ENCODE measurements around the gene ZNF497.

- TF ChIP-seq, protein P1, sequence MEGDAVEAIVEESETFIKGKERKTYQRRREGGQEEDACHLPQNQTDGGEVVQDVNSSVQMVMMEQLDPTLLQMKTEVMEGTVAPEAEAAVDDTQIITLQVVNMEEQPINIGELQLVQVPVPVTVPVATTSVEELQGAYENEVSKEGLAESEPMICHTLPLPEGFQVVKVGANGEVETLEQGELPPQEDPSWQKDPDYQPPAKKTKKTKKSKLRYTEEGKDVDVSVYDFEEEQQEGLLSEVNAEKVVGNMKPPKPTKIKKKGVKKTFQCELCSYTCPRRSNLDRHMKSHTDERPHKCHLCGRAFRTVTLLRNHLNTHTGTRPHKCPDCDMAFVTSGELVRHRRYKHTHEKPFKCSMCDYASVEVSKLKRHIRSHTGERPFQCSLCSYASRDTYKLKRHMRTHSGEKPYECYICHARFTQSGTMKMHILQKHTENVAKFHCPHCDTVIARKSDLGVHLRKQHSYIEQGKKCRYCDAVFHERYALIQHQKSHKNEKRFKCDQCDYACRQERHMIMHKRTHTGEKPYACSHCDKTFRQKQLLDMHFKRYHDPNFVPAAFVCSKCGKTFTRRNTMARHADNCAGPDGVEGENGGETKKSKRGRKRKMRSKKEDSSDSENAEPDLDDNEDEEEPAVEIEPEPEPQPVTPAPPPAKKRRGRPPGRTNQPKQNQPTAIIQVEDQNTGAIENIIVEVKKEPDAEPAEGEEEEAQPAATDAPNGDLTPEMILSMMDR (conservative IDR thresholded peaks at IDR 0.05 in 1 of 2, IDR thresholded peaks at IDR 0.05 in 1 of 2; ENCODE audit: low read depth in 1 of 2, low read length in 2 of 2): peak in 1 of 2 donors; percentile 1
- TF ChIP-seq EZH2 (IDR thresholded peaks at IDR 0.05; ENCODE audit: low read length, missing control alignments): no peak
These were observed 57.3 kb downstream of the ZNF497 start, which contains the start of gene ERVK3-1 for GRCh38 chr19:58305065-58305931.

All from fibroblast of lung (primary cell).